ENCODE data around the gene VOPP1. TPM values are rescaled to one million over a fixed set of nuclear protein-coding genes. Genes with fewer than 3 reads are reported as not detected.

VOPP1 gene
- total RNA-seq, 1 donor from 2014 or later, result 66.2 TPM

DNA sequence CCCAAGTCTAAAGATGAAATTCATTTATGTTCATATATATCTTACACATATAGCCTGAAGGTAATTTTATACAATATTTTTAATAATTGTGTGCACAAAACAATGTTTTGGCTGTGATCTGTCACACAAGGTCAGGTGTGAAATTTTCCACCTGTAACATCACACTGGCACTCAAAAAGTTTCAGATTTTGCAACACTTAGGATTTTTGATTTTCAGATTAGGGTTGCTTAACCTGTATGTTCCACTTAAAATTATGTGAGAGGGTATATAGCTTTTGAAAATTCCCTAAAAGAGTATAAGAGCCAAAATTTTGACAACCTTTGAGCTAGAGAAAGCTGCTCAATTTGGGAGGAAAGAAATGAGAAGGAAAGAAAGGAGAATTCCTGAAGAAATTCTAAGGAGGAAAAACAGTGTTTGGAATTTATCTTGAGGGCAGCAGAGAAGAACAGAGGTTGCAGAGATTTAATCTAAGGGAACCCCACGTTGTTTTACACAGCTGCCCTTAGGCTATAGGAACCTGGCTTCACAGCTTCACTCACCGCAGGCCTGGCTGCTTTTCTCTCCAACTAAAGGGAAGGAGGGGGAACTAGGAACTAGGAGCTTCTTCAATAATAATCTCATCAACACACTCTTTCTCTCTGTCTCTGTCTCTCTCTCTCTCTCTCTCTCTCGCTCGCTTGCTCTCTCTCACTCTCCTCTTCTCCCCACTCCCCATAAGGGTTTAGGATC, 8.5 kb downstream of the VOPP1 start:
- Histone ChIP-seq H3K4me3 (no peak overlapping the region), H3K9me3 (no peaks in the 10 kb centered on the region), H3K27me3 (ENCODE audit: low read depth) (no peaks in the 10 kb centered on the region), H3K36me3 (no peaks in the 10 kb centered on the region), H3K27ac (no peak overlapping the region), H3K4me1 (peaks cover 22% of the 10 kb centered on the region)
- TF ChIP-seq, protein P1, sequence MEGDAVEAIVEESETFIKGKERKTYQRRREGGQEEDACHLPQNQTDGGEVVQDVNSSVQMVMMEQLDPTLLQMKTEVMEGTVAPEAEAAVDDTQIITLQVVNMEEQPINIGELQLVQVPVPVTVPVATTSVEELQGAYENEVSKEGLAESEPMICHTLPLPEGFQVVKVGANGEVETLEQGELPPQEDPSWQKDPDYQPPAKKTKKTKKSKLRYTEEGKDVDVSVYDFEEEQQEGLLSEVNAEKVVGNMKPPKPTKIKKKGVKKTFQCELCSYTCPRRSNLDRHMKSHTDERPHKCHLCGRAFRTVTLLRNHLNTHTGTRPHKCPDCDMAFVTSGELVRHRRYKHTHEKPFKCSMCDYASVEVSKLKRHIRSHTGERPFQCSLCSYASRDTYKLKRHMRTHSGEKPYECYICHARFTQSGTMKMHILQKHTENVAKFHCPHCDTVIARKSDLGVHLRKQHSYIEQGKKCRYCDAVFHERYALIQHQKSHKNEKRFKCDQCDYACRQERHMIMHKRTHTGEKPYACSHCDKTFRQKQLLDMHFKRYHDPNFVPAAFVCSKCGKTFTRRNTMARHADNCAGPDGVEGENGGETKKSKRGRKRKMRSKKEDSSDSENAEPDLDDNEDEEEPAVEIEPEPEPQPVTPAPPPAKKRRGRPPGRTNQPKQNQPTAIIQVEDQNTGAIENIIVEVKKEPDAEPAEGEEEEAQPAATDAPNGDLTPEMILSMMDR (IDR thresholded peaks at IDR 0.05), result no peak
- no peak for ATAC-seq
- no peak for DNase-seq
- intact Hi-C loops (cut with DNase I), result no loop called here

DNA sequence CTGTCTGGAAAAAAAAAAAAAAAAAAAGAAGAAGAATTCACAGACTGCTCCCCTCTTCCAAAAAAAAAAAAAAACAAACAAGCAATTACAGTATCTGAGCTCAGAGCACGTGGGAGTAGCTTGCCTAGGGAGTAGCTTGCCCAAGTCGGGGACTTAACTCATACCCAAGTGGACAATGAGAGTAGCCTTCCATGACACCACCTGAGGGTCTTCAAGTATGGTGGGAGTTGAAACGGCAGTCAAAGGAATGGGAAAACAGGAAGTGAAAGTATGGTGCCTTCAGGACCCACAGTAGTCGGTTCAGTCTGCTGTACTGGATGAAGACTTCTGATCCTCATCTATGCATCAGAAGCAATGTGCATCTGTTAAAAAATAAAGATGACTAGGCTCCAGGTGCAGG, 10.6 kb downstream of the VOPP1 start:
- peaks cover 16% of the 10 kb centered on the region for H3K4me1 ChIP-seq
- no peak overlapping the region for H3K4me3 ChIP-seq
- H3K27me3 ChIP-seq (ENCODE audit: low read depth), result no peaks in the 10 kb centered on the region
- no peaks in the 10 kb centered on the region for H3K9me3 ChIP-seq
- H3K27ac ChIP-seq, result no peak overlapping the region
- no peak for ATAC-seq
- intact Hi-C loops (cut with DNase I), result no loop called here
- TF ChIP-seq, protein P1 (IDR thresholded peaks at IDR 0.05), result no peak
- H3K36me3 ChIP-seq, result no peaks in the 10 kb centered on the region
- DNase-seq, result no peak

DNA sequence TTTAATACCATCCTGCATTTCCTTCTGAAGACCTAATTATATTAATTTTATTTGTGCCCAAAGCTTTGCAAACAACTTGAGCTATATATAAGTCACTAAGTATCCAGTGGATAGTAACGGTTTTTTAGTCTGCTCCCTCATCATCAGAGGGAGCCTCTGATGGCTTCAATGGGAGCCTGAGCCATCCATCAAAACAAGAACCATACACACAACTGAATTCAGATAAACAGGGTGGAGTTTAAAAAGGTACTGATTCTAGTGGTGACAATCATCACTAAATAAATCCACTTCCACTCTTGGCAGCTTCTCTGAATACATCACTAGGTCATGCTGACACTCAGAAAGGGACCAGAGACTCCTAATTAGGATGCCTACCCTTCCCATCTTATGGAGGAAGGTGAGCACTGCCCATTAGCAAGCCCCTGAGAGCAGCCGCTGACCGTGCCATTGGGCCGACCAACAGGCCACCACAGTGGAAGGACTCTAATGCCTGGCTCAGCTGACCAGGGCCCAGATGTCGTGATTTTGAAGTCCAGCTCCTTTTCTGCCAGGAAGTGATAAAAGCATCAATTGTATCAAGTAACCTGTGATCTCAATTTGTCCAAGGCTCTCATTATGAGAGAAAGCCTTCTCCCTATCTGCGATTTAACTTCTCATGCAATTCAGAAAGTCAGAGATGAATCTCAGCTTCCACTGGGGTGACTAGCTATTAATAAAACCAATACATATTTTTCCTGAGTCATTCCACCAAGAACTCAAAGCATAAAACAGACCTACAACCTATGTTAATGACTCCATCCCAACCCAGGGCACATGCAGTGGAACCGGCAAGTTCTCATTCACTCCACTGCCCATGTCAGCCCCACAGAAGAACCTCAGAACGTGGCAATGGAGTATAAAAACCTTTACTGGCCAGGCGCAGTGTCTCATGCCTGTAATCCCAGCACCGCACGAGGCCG, 13.1 kb downstream of the VOPP1 start:
- intact Hi-C loops (cut with DNase I), result no loop called here
- TF ChIP-seq, protein P1 (IDR thresholded peaks at IDR 0.05), result no peak

DNA sequence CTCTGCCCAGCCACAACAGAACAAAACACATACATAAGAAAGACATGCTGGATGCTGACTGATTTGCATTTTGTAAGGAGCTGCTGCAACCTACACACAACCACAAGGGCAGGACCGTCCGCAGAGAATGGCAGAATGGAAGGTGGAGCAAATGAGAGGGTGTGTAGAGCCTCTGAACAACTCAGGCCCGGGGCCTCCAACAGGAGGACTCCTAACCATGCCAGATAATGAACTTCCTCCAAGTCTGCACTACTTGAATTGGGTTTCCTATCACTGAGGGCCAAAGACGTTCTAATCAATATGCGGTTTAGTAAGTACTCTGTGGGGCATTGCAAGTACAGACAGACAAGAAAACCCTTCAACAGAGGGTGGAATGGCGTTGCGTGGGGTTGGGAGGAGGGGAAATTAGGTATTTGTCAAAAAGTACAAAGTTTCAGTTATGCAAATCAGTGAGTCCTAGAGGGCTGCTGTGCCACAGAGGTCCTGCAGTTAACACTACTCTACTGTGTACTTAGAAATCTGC, 14.6 kb downstream of the VOPP1 start:
- Histone ChIP-seq H3K4me3 (no peak overlapping the region), H3K27ac (no peak overlapping the region), H3K9me3 (no peaks in the 10 kb centered on the region), H3K36me3 (no peaks in the 10 kb centered on the region), H3K27me3 (ENCODE audit: low read depth) (no peaks in the 10 kb centered on the region), H3K4me1 (peaks cover 18% of the 10 kb centered on the region)
- TF ChIP-seq, protein P1 (IDR thresholded peaks at IDR 0.05), result no peak
- intact Hi-C loops (cut with DNase I), result no loop called here
- DNase-seq, result no peak
- ATAC-seq, result no peak

More for the DNA sequence above, 13.1 kb downstream of the VOPP1 start:
- Histone ChIP-seq H3K27ac (no peak overlapping the region), H3K9me3 (no peaks in the 10 kb centered on the region), H3K36me3 (no peaks in the 10 kb centered on the region), H3K4me3 (no peak overlapping the region), H3K27me3 (ENCODE audit: low read depth) (no peaks in the 10 kb centered on the region), H3K4me1 (peaks cover 7% of the 10 kb centered on the region)
- no peak for DNase-seq
- no peak for ATAC-seq

DNA sequence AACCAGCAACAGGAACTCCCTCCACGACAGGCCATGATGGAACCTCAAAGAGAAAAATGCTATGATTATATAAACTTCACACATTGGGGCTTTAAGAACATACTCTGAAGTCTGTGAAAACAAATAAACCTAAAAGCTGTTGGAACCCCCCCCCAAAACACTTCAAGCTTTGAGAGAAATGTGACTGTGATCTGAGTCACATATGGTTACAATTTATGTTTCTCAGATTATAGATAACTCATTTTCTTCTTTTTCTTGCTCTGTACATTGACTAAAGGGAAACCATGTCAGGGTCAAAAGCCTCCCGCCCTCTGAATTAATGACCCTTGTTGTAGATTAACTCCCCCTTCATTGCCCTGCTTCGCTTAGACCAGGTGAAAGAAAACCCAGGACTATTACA, 15.8 kb downstream of the VOPP1 start:
- H3K4me1 ChIP-seq, result peaks cover 26% of the 10 kb centered on the region
- TF ChIP-seq, protein P1 (IDR thresholded peaks at IDR 0.05), result no peak

More for the DNA sequence above, 15.8 kb downstream of the VOPP1 start:
- no peak for DNase-seq
- Histone ChIP-seq H3K36me3 (no peaks in the 10 kb centered on the region), H3K4me3 (no peak overlapping the region), H3K27ac (no peak overlapping the region), H3K27me3 (ENCODE audit: low read depth) (no peaks in the 10 kb centered on the region), H3K9me3 (no peaks in the 10 kb centered on the region)
- intact Hi-C loops (cut with DNase I), result no loop called here
- no peak for ATAC-seq
